ENCODE data around the gene TRABD2A. TPM values are rescaled to one million over a fixed set of nuclear protein-coding genes. Genes with fewer than 3 reads are reported as not detected.

TRABD2A gene
- total and polyA plus RNA-seq, 2 of the 13 experiments (the other 11 are each of a cell fraction or from before 2014, with no cell fraction given) = 0.15 TPM; not detected in 1

GRCh38 chr2:84876369-84876768 lies 4.5 kb downstream of the TRABD2A start:
- ChIA-PET CTCF (ENCODE audit: low intra/inter-chr PET ratio, low total read pairs) (no interaction called here), POLR2A (no interaction called here)
- DNase-seq (ENCODE audit: low spot score) (no peak), FAIRE-seq (peak; percentile 4), ATAC-seq (no peak)
- no peak overlapping the region for H2AFZ ChIP-seq (ENCODE audit: low read length)
- H3K4me1 ChIP-seq (ENCODE audit: insufficient read depth, low read length) = peaks cover 29% of the 10 kb centered on the region
- in situ Hi-C loops (cut with HindIII; ENCODE audit: extremely low pct_ligation_motif_present, low pct_unique_long_range_greater_than_20kb) (no loop called here), intact Hi-C loops (cut with micrococcal nuclease; ENCODE audit: unreplicated experiment) (no loop called here)
- TF ChIP-seq ZNF24 (IDR thresholded peaks at IDR 0.05) = no peak
- TF ChIP-seq ZNF547 (CRISPR knock-in tag; IDR thresholded peaks at IDR 0.05) = no peak
- TF ChIP-seq FOXP1 (IDR thresholded peaks at IDR 0.05) = no peak
- TF ChIP-seq FOXP1 (CRISPR knock-in tag; IDR thresholded peaks at IDR 0.05) = no peak
- TF ChIP-seq NR2F6 (IDR thresholded peaks at IDR 0.05) = no peak
- no peak for TF ChIP-seq NR2F6 (CRISPR knock-in tag; IDR thresholded peaks at IDR 0.05)
- no peak for TF ChIP-seq HMG20B (CRISPR knock-in tag; conservative IDR thresholded peaks at IDR 0.05)
- TF ChIP-seq ZNF589 (CRISPR knock-in tag; conservative IDR thresholded peaks at IDR 0.05) = no peak
- no peak for TF ChIP-seq SAFB2 (CRISPR knock-in tag; IDR thresholded peaks at IDR 0.05; ENCODE audit: borderline replicate concordance, low read depth)
- no peak for TF ChIP-seq NFE2L1 (CRISPR knock-in tag; IDR thresholded peaks at IDR 0.05; ENCODE audit: borderline replicate concordance)
- no peak for TF ChIP-seq SPEN (CRISPR knock-in tag; IDR thresholded peaks at IDR 0.05; ENCODE audit: low read depth)
- no peak for TF ChIP-seq ZNF121 (CRISPR knock-in tag; IDR thresholded peaks at IDR 0.05)
- no peak for TF ChIP-seq KLF11 (CRISPR knock-in tag; IDR thresholded peaks at IDR 0.05)
- no peak for TF ChIP-seq ATF2 (CRISPR knock-in tag; IDR thresholded peaks at IDR 0.05)
- no peak for TF ChIP-seq ZNF142 (CRISPR knock-in tag; IDR thresholded peaks at IDR 0.05)
- no peak for TF ChIP-seq ZFAT (CRISPR knock-in tag; conservative IDR thresholded peaks at IDR 0.05)
- no peaks in the 10 kb centered on the region for H3K9me3 ChIP-seq (ENCODE audit: low read length)
- H3K36me3 ChIP-seq (replicated peaks in 1 of 2; ENCODE audit: control insufficient read depth in 1 of 2, insufficient read depth in 2 of 2, low read length in 2 of 2) = no peaks in the 10 kb centered on the region
- no peak overlapping the region for H3K4me2 ChIP-seq (ENCODE audit: low read depth, low read length)
- H3K79me2 ChIP-seq (ENCODE audit: insufficient read depth, low read length) = no peaks in the 10 kb centered on the region
- BruUV-seq (replicated peaks) = no TSS peak
- no peak overlapping the region for H3K4me3 ChIP-seq (replicated peaks in 1 of 3; ENCODE audit: insufficient read depth in 1 of 3, low read depth in 2 of 3, low read length in 3 of 3)
- peaks cover 12 to 50% of the 10 kb centered on the region in 2 experiments for H3K27me3 ChIP-seq (ENCODE audit: control insufficient read depth in 1 of 2, insufficient read depth in 2 of 2, low read length in 2 of 2)
- peaks cover 3% of the 10 kb centered on the region; the same call in 1 of the 2 replicates for H4K20me1 ChIP-seq (ENCODE audit: insufficient read depth, low read length)
- no peak overlapping the region for H3K27ac ChIP-seq (ENCODE audit: extremely low read length, insufficient read depth, low read length)
- H3K9ac ChIP-seq (ENCODE audit: insufficient read depth, low read depth, low read length) = no peak overlapping the region
- 12% methylated on average over 3 of the region's 3 CpGs for WGBS (ENCODE audit: low lambda C conversion rate)
